GM12872 (cell line): ENCODE data around the gene MYO1D.

Experiments
- CTCF ChIP-seq: IDR thresholded peaks from 3 replicates; pipeline ENCODE4 v1.5.1; 2011; ENCODE audit warnings: low read depth, mild to moderate bottlenecking, low read length, moderate library complexity; ENCODE audit not compliant: insufficient read depth

Gene MYO1D

GRCh38 chr17:32684087-32684958 is 192.6 kb downstream of the MYO1D start:
- TF ChIP-seq CTCF: no peak

GRCh38 chr17:32673964-32674363 is 203.0 kb downstream of the MYO1D start:
- no peak for TF ChIP-seq CTCF

DNA sequence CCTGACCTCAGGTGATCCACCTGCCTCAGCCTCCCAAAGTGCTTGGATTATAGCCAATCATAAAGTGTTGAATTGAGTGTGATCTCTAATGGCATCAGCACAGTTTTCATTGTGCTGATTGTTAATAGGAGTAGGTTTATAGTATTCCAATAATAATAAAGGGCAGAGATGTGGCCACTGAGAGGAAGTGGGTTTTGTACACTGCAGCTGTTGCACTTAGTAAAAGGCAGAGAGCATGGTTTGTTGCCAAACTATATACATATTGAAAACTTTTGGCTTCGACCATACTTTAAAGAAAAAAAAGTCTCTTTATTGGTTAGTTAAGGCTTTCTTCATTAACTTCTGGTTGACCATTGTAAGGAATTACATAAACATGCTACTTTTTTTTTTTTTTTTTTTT is 204.2 kb downstream of the MYO1D start:
- TF ChIP-seq CTCF: no peak

DNA sequence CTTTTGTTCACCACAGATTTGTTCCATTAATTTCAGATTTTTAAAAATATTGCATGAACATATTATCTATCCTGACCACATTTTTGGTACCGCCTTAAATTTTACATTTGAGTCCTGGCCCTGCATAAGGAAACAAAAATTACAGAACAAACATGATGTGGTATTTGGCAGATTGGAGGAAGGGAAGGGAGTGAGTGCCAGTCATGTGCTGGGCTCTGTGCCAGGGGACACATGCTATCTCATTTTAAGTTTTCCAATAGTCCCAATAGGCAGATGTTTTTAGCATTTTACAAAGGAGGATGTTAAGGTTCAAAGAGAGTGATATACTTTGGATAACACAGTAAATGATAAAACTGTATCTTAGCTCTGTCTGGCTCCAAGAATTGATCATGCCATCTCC is 205.0 kb downstream of the MYO1D start:
- TF ChIP-seq CTCF: no peak

DNA sequence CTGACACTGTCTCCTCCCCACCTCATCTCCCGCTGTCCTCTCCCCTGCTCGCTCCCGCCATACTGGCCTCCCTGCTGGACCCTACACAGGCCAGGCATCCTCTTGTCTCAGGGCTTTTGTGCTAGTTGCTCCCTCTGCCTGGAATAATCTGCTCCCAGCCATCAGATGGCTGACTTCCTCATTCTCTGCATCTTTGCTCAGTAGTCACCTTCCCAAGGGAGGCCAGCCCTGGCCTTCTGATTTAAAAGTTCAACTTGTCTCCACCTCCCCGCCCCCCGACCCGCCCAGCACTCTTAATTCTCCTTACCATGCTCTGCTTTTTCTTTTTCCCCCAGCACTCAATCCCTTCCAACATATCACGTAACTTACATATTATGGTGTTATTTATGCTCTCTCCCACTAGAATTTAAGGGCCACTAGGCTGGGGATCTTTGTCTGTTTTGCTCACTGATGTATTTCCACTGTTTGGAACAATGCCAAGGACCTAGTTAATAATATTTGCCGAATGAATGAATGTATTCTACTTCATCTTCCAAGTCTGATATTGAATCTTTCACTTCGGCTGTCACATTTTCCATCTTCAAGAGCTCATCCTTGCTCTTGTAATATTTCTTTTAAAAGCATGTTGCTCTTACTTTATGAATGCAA is 211.9 kb downstream of the MYO1D start:
- no peak for TF ChIP-seq CTCF

DNA sequence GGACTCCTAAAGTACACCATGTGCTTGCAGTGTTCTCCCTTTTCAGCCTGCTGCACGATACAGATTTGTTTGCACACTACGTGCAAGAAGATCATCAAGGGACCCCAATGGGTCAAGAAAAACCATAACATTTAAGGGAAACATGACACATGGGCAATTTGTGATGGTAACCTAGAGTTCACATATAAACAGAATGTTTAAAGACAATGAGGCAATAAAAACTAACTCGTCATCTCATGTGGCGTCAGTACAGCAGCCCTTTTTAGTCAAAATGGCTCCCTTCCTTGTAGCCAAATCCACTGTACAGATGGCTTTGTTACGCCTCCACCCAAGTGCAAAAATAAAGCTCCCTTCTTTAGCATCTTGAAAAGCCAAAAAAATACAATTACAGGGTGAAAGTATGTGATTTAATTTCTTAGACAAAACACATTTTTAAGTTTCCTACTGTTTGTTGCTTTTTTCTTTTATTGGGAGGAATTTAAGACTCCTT is 216.4 kb downstream of the MYO1D start:
- no peak for TF ChIP-seq CTCF

DNA sequence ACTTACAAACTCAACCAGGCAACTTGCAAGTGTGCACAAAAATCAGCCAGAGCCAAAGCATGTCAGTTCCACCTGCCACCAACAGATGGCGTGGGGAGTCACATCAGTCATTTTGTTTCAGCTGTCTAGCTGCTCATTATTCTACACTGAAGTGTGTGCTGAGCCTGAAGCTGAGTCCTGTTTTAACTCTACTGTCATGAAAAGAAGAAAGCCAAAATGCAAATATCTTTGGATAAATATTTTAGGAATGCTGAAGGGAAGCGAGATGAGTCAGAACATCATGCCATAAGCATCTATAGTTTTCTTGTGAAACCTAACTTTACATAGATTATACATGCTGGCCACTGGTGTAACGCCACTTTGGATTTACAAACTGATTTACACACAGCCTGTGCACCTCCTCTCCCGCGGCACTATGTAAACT is 217.5 kb downstream of the MYO1D start:
- TF ChIP-seq CTCF: peak; percentile 98
